Keratinocyte (primary cell): ENCODE results near the gene SAMD10. TPM values are rescaled to one million over a fixed set of nuclear protein-coding genes. Genes with fewer than 3 reads are reported as not detected.

Experiments
- DNase-seq: peaks from one replicate; pipeline ENCODE4 v3.0.0-alpha.2; 2011; ENCODE audit warnings: low read depth, missing footprints, low spot score
- FAIRE-seq: peaks from 2 replicates; lab custom pipeline; 2011; peaks lifted over from hg19 to GRCh38; lab: Jason Lieb, UNC
- H2AFZ ChIP-seq: 2 replicates; pipeline ENCODE4 v1.6.0; 2012; ENCODE audit warnings: low read length, control low read depth, inconsistent platforms; ENCODE audit not compliant: control insufficient read depth
- H3K27ac ChIP-seq: 2 replicates; pipeline ENCODE4 v1.5.1; 2011; ENCODE audit warnings: low read length; ENCODE audit not compliant: control insufficient read depth, insufficient read depth
- H3K27me3 ChIP-seq: 3 replicates; pipeline ENCODE4 v1.6.0; 2011; ENCODE audit warnings: low read length; ENCODE audit not compliant: control insufficient read depth, insufficient read depth; ENCODE audit errors: extremely low read depth
- H3K36me3 ChIP-seq, 2 experiments: 2 replicates in 1 of 2; 3 replicates in 1 of 2; pipeline ENCODE4 v1.5.1; 2011; ENCODE audit warnings: low read length in 2 of 2, mild to moderate bottlenecking in 1 of 2; ENCODE audit not compliant: control insufficient read depth in 2 of 2, insufficient read depth in 2 of 2; ENCODE audit errors: extremely low read depth in 1 of 2
- H3K4me1 ChIP-seq: 3 replicates; pipeline ENCODE4 v1.5.1; 2011; ENCODE audit warnings: low read length; ENCODE audit not compliant: control insufficient read depth, insufficient read depth; ENCODE audit errors: extremely low read depth
- H3K4me2 ChIP-seq: 3 replicates; pipeline ENCODE4 v1.6.0; 2011; ENCODE audit warnings: low read depth, low read length; ENCODE audit not compliant: control insufficient read depth, insufficient read depth; ENCODE audit errors: extremely low read depth
- H3K4me3 ChIP-seq, 3 experiments: fragments of 200-600 bp in 1 of 3; sonication (generic) in 1 of 3; 2 replicates in 2 of 3; 3 replicates in 1 of 3; pipeline ENCODE4 v1.5.1; 2011 to 2016; ENCODE audit warnings: low read length in 3 of 3, mild to moderate bottlenecking in 3 of 3, control low read depth in 2 of 3, inconsistent platforms in 1 of 3, low read depth in 1 of 3, mixed read lengths in 1 of 3, mixed run types in 1 of 3, moderate library complexity in 1 of 3; ENCODE audit not compliant: control insufficient read depth in 2 of 3, insufficient read depth in 2 of 3; ENCODE audit errors: extremely low read depth in 1 of 3
- H3K79me2 ChIP-seq: 2 replicates; pipeline ENCODE4 v1.6.0; 2012; ENCODE audit warnings: low read length; ENCODE audit not compliant: control insufficient read depth, insufficient read depth
- H3K9ac ChIP-seq: 3 replicates; pipeline ENCODE4 v1.6.0; 2011; ENCODE audit warnings: low read length; ENCODE audit not compliant: control insufficient read depth, insufficient read depth; ENCODE audit errors: extremely low read depth
- H3K9me1 ChIP-seq: 3 replicates; pipeline ENCODE4 v1.6.0; 2011; ENCODE audit warnings: low read length; ENCODE audit not compliant: control insufficient read depth, insufficient read depth; ENCODE audit errors: extremely low read depth
- H3K9me3 ChIP-seq: 2 replicates; pipeline ENCODE4 v1.5.1; 2012; ENCODE audit warnings: low read depth, low read length; ENCODE audit not compliant: control insufficient read depth
- H4K20me1 ChIP-seq: 3 replicates; pipeline ENCODE4 v1.6.0; 2011; ENCODE audit warnings: low read length; ENCODE audit not compliant: control insufficient read depth, insufficient read depth; ENCODE audit errors: extremely low read depth
- CTCF ChIP-seq, 3 experiments: IDR thresholded peaks in 1 of 3; conservative IDR thresholded peaks in 1 of 3; optimal IDR thresholded peaks in 1 of 3; 2 replicates in 2 of 3; 3 replicates in 1 of 3; pipeline versions ENCODE3 to v1.5.1; 2011; ENCODE audit warnings: low read length in 3 of 3, mild to moderate bottlenecking in 3 of 3, moderate library complexity in 2 of 3, control low read depth in 1 of 3, inconsistent platforms in 1 of 3; ENCODE audit not compliant: insufficient read depth in 2 of 3; ENCODE audit errors: extremely low read depth in 1 of 3
- EZH2 ChIP-seq: IDR thresholded peaks from one replicate; pipeline ENCODE4 v1.6.1; 2012; ENCODE audit warnings: inconsistent platforms, mild to moderate bottlenecking, low read length, moderate library complexity
- dilution Hi-C: fragments of 300-500 bp; cut with MboI; formaldehyde crosslinking; loops from one replicate; pipeline ENCODE4 v1.7.0; 2020; ENCODE audit warnings: low sequenced_read_pairs; ENCODE audit not compliant: extremely low pct_ligation_motif_present
- polyA plus RNA-seq, 5 experiments: library from polyadenylated mRNA; depleted of rRNA in 3 of 5; stranded (reverse) in 3 of 5; stranded (forward) in 1 of 5; unstranded in 1 of 5; fragments of >200 nt; gene quantifications; 1 replicate in 1 of 5; 2 replicates in 3 of 5; 3 replicates in 1 of 5; pipeline versions ENCODE4 v1.2.1 to v1.2.3, GENCODE V29; 2011 to 2012; ENCODE audit warnings: missing spikeins in 2 of 5, low read depth in 1 of 5, low replicate concordance in 1 of 5

Gene SAMD10
- polyA plus RNA-seq, 1 donor (not counting 4 experiments of a cell fraction or from before 2014, with no cell fraction given): 0.45 TPM

- dilution Hi-C loops: no loop called here
- Histone ChIP-seq H3K27ac (peak overlapping the region; percentile 61), H3K79me2 (peaks cover 32% of the 10 kb centered on the region), H4K20me1 (peaks cover 15% of the 10 kb centered on the region), H3K9me3 (no peaks in the 10 kb centered on the region), H3K4me2 (no peak overlapping the region), H3K9ac (no peak overlapping the region), H2AFZ (no peak overlapping the region), H3K36me3 (peaks cover 23 to 32% of the 10 kb centered on the region in 2 experiments), H3K9me1 (no peaks in the 10 kb centered on the region), H3K27me3 (no peaks in the 10 kb centered on the region), H3K4me1 (peaks cover 20% of the 10 kb centered on the region), H3K4me3 (no peak overlapping the region)
- FAIRE-seq (no peak), DNase-seq (no peak)
- TF ChIP-seq EZH2 (no peak), CTCF (optimal IDR thresholded peaks at IDR 0.05 in 1 of 3, IDR thresholded peaks at IDR 0.05 in 1 of 3, conservative IDR thresholded peaks at IDR 0.05 in 1 of 3; ENCODE audit: extremely low read depth in 1 of 3, insufficient read depth in 2 of 3, low read length in 3 of 3) (no peak)
These were observed 36.3 kb downstream of the SAMD10 start for GRCh38 chr20:63942969-63943807.

GRCh38 chr20:63942250-63942951 lies 37.0 kb downstream of the SAMD10 start:
- H3K4me1 ChIP-seq: peaks cover 13% of the 10 kb centered on the region
- peaks cover 24% of the 10 kb centered on the region for H3K79me2 ChIP-seq

More at GRCh38 chr20:63942250-63942951, 37.0 kb downstream of the SAMD10 start:
- H3K27ac ChIP-seq: peak overlapping the region; percentile 61
- peak overlapping the region; percentile 27 for H3K4me2 ChIP-seq
- no peaks in the 10 kb centered on the region for H3K9me1 ChIP-seq
- no peaks in the 10 kb centered on the region for H3K9me3 ChIP-seq
- no peak for DNase-seq
- H2AFZ ChIP-seq: no peak overlapping the region
- H3K4me3 ChIP-seq: no peak overlapping the region
- dilution Hi-C loops: no loop called here
- H4K20me1 ChIP-seq: peaks cover 10% of the 10 kb centered on the region
- peak; percentile 56 for FAIRE-seq
- no peak for TF ChIP-seq EZH2
- no peak for TF ChIP-seq CTCF (optimal IDR thresholded peaks at IDR 0.05 in 1 of 3, IDR thresholded peaks at IDR 0.05 in 1 of 3, conservative IDR thresholded peaks at IDR 0.05 in 1 of 3; ENCODE audit: extremely low read depth in 1 of 3, insufficient read depth in 2 of 3, low read length in 3 of 3)
- no peaks in the 10 kb centered on the region for H3K27me3 ChIP-seq
- H3K36me3 ChIP-seq: peaks cover 23 to 31% of the 10 kb centered on the region in 2 experiments
- H3K9ac ChIP-seq: peak overlapping the region; percentile 41
